ENCODE data around the gene DSCAML1. TPM values are rescaled to one million over a fixed set of nuclear protein-coding genes. Genes with fewer than 3 reads are reported as not detected.
"Not testable (repeated sequence)": the region's sequence is repeated elsewhere in the genome, so short reads cannot be mapped to it uniquely, and the experiment has no call there.

DSCAML1 gene
- total and polyA plus RNA-seq, 10 of the 15 experiments (the other 5 are each of a cell fraction or from before 2014, with no cell fraction given): 0.03 to 0.18 (median 0.06) TPM; not detected in 1

- SMC1A ChIA-PET (ENCODE audit: uncharacterized antibody, unreplicated experiment): interaction anchor here (0.8 to 3.8 kb wide), 9 partner anchors 8 to 361 kb away, joined by 3 to 21 read pairs (median 5); no protein-coding TSS in a partner anchor
- CTCF ChIA-PET: interaction anchor here (0.8 to 5.7 kb wide), 5 partner anchors 22 to 365 kb away, joined by 3 to 39 read pairs (median 3); no protein-coding TSS in a partner anchor
- DNase-seq (ENCODE audit: low read depth, low spot score); intact Hi-C loops (cut with micrococcal nuclease; ENCODE audit: unreplicated experiment); ATAC-seq; in situ Hi-C loops (cut with MboI); H4K20me1 ChIP-seq (ENCODE audit: control insufficient read depth, insufficient read depth); H3K4me3 ChIP-seq; FAIRE-seq; H2AFZ ChIP-seq (ENCODE audit: control insufficient read depth, low read depth, low read length); H3K27me3 ChIP-seq (replicated peaks in 1 of 2; ENCODE audit: control insufficient read depth in 2 of 2, insufficient read depth in 2 of 2, low read length in 1 of 2); BruUV-seq (replicated peaks); H3K36me3 ChIP-seq (ENCODE audit: control insufficient read depth in 2 of 2, insufficient read depth in 2 of 2, low read length in 1 of 2); H3K9me3 ChIP-seq (replicated peaks; ENCODE audit: control insufficient read depth, insufficient read depth, low read length); H3K9ac ChIP-seq (ENCODE audit: control insufficient read depth, insufficient read depth, low read length); H3K79me2 ChIP-seq (ENCODE audit: control insufficient read depth, insufficient read depth, low read length): not testable (repeated sequence)
- RAD21 ChIA-PET (ENCODE audit: unreplicated experiment): interaction anchor here (0.7 to 2.6 kb wide), 7 partner anchors 21 to 361 kb away, joined by 3 to 22 read pairs (median 4); no protein-coding TSS in a partner anchor
- peak overlapping the region; percentile 61; the same call in 1 of the 2 replicates for H3K4me2 ChIP-seq (ENCODE audit: control insufficient read depth, insufficient read depth)
- H3K27ac ChIP-seq (ENCODE audit: control insufficient read depth, insufficient read depth): peak overlapping the region; percentile 57
- TF ChIP-seq IKZF2 (IDR thresholded peaks at IDR 0.05): peak; percentile 46 to 65; a peak in 2 of 4 replicates
- TF ChIP-seq HDGF (IDR thresholded peaks at IDR 0.05): 0 out of 2 replicates have a peak, but pooled peaks have one; percentile 32
- TF ChIP-seq NBN (IDR thresholded peaks at IDR 0.05): 0 out of 2 replicates have a peak, but pooled peaks have one; percentile 64
- TF ChIP-seq IKZF1 (conservative IDR thresholded peaks at IDR 0.05): peak; percentile 62; the same call in 1 of the 2 replicates
- peak; percentile 58; the same call in 1 of the 2 replicates for TF ChIP-seq RELB (IDR thresholded peaks at IDR 0.05; ENCODE audit: low read depth)
- peak; percentile 53 for TF ChIP-seq EED (IDR thresholded peaks at IDR 0.05; ENCODE audit: low read depth)
- TF ChIP-seq ATF7 (IDR thresholded peaks at IDR 0.05; ENCODE audit: low read depth): peak; percentile 40
- TF ChIP-seq NFIC (IDR thresholded peaks at IDR 0.05; ENCODE audit: low read depth, low read length): peak; percentile 65; the same call in 1 of the 2 replicates
- 0 out of 2 replicates have a peak, but pooled peaks have one; percentile 46 for TF ChIP-seq NR2F1 (conservative IDR thresholded peaks at IDR 0.05)
- peaks cover 48% of the 10 kb centered on the region for H3K4me1 ChIP-seq (ENCODE audit: control insufficient read depth, insufficient read depth, low read length)
- 11% methylated on average over 8 of the region's 8 CpGs for WGBS (ENCODE audit: insufficient coverage, insufficient replicate concordance, low lambda C conversion rate, missing lambda C conversion rate)
- POLR2A ChIA-PET: interaction anchor here (0.6 to 1.6 kb wide), 4 partner anchors 13 to 531 kb away, joined by 3 to 4 read pairs (median 4); no protein-coding TSS in a partner anchor
Observed at GRCh38 chr11:117456721-117457029, 340.3 kb downstream of the DSCAML1 start.

Data from GM12878 (cell line).